H1 (cell line): Measurements from ENCODE around the gene ANAPC7.

Experiments
- CTCF ChIP-seq, 3 experiments: IDR thresholded peaks; 1 replicate in 2 of 3; 2 replicates in 1 of 3; pipeline versions ENCODE4 v1.5.1 to v1.6.1; 2011; ENCODE audit warnings: low read length in 3 of 3, mild to moderate bottlenecking in 3 of 3, inconsistent platforms in 2 of 3, low read depth in 1 of 3, moderate library complexity in 1 of 3; ENCODE audit not compliant: insufficient read depth in 1 of 3; ENCODE audit errors: control extremely low read depth in 1 of 3
- JUND ChIP-seq: IDR thresholded peaks from 2 replicates; pipeline ENCODE4 v1.6.1; 2011; ENCODE audit warnings: mild to moderate bottlenecking, improper control_type of control experiment, low read length
- POLR2A ChIP-seq, 2 experiments: IDR thresholded peaks; 1 replicate in 1 of 2; 2 replicates in 1 of 2; pipeline ENCODE4 v1.6.1; 2011; ENCODE audit warnings: low read depth in 2 of 2, low read length in 2 of 2, mild to moderate bottlenecking in 2 of 2; ENCODE audit errors: control extremely low read depth in 1 of 2
- SIX5 ChIP-seq: IDR thresholded peaks from 2 replicates; pipeline ENCODE4 v1.6.1; 2011; ENCODE audit warnings: mild to moderate bottlenecking, low read depth, low read length
- TCF12 ChIP-seq: IDR thresholded peaks from 2 replicates; pipeline ENCODE4 v1.6.1; 2011; ENCODE audit warnings: low read depth, mild to moderate bottlenecking, low read length
- TEAD4 ChIP-seq: IDR thresholded peaks from 2 replicates; pipeline ENCODE4 v1.6.1; 2012; ENCODE audit warnings: low read depth, low read length, inconsistent platforms, mixed read lengths

DNA sequence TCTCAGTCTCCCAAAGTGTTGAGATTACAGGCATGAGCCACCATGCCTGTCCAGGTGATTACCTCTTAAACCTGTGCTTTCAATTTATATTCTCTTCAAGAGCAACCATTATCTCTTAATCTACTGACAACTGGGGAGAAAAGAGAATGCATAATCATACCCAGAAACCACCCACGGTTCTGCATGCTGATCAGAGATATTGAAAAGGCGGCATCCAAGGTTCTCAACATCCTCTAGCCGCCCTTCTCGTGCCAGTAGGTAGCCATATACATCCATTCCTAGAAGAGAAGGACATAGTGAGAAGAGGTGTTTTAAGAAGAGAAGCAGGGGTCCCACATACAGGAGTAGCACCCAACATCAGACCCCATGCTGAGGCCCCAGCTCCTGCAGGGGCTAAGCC is 20.8 kb downstream of the ANAPC7 start:
- TF ChIP-seq TCF12 (no peak), CTCF (IDR thresholded peaks at IDR 0.05; ENCODE audit: control extremely low read depth in 1 of 3, insufficient read depth in 1 of 3, low read depth in 1 of 3, low read length in 3 of 3) (no peak), SIX5 (no peak), TEAD4 (no peak), JUND (no peak), POLR2A (IDR thresholded peaks at IDR 0.05; ENCODE audit: control extremely low read depth in 1 of 2, low read depth in 2 of 2, low read length in 2 of 2) (no peak)
